Bronchial epithelial cell (primary cell): ENCODE results near the gene CNP. TPM values are rescaled to one million over a fixed set of nuclear protein-coding genes. Genes with fewer than 3 reads are reported as not detected.

ENCODE experiments used
- DNase-seq: peaks from one replicate; pipeline ENCODE4 v3.0.0-alpha.2; 2010; ENCODE audit warnings: low read depth
- FAIRE-seq: peaks from 2 replicates; lab custom pipeline; 2011; peaks lifted over from hg19 to GRCh38; lab: Jason Lieb, UNC
- H3K27me3 ChIP-seq: 2 replicates; pipeline ENCODE4 v1.5.1; 2011; ENCODE audit warnings: low read length; ENCODE audit not compliant: control insufficient read depth, insufficient read depth
- H3K36me3 ChIP-seq: 2 replicates; pipeline ENCODE4 v1.5.1; 2011; ENCODE audit warnings: low read length; ENCODE audit not compliant: control insufficient read depth, insufficient read depth
- H3K4me3 ChIP-seq: 2 replicates; pipeline ENCODE4 v1.5.1; 2011; ENCODE audit warnings: mild to moderate bottlenecking, low read depth, low read length, control low read depth
- total RNA-seq: library from RNA; depleted of rRNA; stranded (reverse); fragments of >200 nt; gene quantifications from 2 replicates; pipeline ENCODE4 v1.2.1, GENCODE V29; 2014
- TF ChIP-seq, protein P1 (sequence below): IDR thresholded peaks from 2 replicates; pipeline ENCODE4 v1.5.1; 2011; ENCODE audit warnings: mild to moderate bottlenecking, moderate library complexity, low read length, control low read depth, inconsistent platforms; ENCODE audit not compliant: insufficient read depth, severe bottlenecking

Gene CNP
- total RNA-seq, 1 donor from 2014 or later = 16.3 TPM

- TF ChIP-seq, protein P1, sequence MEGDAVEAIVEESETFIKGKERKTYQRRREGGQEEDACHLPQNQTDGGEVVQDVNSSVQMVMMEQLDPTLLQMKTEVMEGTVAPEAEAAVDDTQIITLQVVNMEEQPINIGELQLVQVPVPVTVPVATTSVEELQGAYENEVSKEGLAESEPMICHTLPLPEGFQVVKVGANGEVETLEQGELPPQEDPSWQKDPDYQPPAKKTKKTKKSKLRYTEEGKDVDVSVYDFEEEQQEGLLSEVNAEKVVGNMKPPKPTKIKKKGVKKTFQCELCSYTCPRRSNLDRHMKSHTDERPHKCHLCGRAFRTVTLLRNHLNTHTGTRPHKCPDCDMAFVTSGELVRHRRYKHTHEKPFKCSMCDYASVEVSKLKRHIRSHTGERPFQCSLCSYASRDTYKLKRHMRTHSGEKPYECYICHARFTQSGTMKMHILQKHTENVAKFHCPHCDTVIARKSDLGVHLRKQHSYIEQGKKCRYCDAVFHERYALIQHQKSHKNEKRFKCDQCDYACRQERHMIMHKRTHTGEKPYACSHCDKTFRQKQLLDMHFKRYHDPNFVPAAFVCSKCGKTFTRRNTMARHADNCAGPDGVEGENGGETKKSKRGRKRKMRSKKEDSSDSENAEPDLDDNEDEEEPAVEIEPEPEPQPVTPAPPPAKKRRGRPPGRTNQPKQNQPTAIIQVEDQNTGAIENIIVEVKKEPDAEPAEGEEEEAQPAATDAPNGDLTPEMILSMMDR = no peak
- no peak overlapping the region for H3K4me3 ChIP-seq
Measured at GRCh38 chr17:41957031-41957868, 9.3 kb upstream of the CNP start.

GRCh38 chr17:41957869-41958439 is 8.6 kb upstream of the CNP start:
- no peaks in the 10 kb centered on the region for H3K27me3 ChIP-seq
- FAIRE-seq (no peak), DNase-seq (no peak)
- no peak overlapping the region for H3K4me3 ChIP-seq
- TF ChIP-seq, protein P1 = no peak
- no peaks in the 10 kb centered on the region for H3K36me3 ChIP-seq

More at GRCh38 chr17:41957031-41957868, 9.3 kb upstream of the CNP start:
- Histone ChIP-seq H3K27me3 (no peaks in the 10 kb centered on the region), H3K36me3 (no peaks in the 10 kb centered on the region)
- no peak for FAIRE-seq
- DNase-seq = no peak

DNA sequence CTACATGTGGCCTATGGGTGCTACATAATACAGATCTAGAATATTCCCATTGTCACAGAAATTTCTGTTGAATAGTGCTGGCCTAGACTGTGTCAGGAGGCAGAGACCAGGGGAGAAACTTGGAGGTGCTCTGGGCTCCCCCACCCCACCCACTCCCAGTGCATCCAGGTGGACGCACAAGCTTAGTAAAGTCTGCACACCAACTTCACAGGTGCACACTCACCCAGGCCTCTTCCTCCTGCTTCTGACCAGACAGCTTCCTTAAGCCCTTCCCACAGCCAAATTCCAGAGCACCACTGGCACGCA is 7.6 kb upstream of the CNP start:
- no peaks in the 10 kb centered on the region for H3K36me3 ChIP-seq
- H3K27me3 ChIP-seq = no peaks in the 10 kb centered on the region
- H3K4me3 ChIP-seq = no peak overlapping the region
- FAIRE-seq = no peak
- DNase-seq = no peak
- TF ChIP-seq, protein P1 = no peak

GRCh38 chr17:41959336-41960095 is 7.1 kb upstream of the CNP start:
- FAIRE-seq (no peak), DNase-seq (peak; percentile 39)
- TF ChIP-seq, protein P1 = peak; percentile 43
- Histone ChIP-seq H3K27me3 (no peaks in the 10 kb centered on the region), H3K4me3 (no peak overlapping the region), H3K36me3 (no peaks in the 10 kb centered on the region)

- H3K36me3 ChIP-seq = no peaks in the 10 kb centered on the region
- FAIRE-seq (no peak), DNase-seq (no peak)
- no peak overlapping the region for H3K4me3 ChIP-seq
- TF ChIP-seq, protein P1 = no peak
- H3K27me3 ChIP-seq = no peaks in the 10 kb centered on the region
Measured at GRCh38 chr17:41962111-41962510, 4.5 kb upstream of the CNP start.
